GM12865 (cell line): ENCODE results near the gene LRP8.

Experiments used
- DNase-seq: peaks from one replicate; pipeline ENCODE4 v3.0.0; 2010; ENCODE audit warnings: low read depth
- H3K4me3 ChIP-seq: 2 replicates; pipeline ENCODE4 v1.5.1; 2011; ENCODE audit warnings: mild to moderate bottlenecking, low read depth, low read length, control low read depth
- TF ChIP-seq, protein P1 (sequence below): IDR thresholded peaks from 2 replicates; pipeline ENCODE4 v1.5.1; 2011; ENCODE audit warnings: low read length, control low read depth, low read depth, inconsistent platforms; ENCODE audit not compliant: insufficient read depth; ENCODE audit errors: missing control alignments

Gene LRP8

DNA sequence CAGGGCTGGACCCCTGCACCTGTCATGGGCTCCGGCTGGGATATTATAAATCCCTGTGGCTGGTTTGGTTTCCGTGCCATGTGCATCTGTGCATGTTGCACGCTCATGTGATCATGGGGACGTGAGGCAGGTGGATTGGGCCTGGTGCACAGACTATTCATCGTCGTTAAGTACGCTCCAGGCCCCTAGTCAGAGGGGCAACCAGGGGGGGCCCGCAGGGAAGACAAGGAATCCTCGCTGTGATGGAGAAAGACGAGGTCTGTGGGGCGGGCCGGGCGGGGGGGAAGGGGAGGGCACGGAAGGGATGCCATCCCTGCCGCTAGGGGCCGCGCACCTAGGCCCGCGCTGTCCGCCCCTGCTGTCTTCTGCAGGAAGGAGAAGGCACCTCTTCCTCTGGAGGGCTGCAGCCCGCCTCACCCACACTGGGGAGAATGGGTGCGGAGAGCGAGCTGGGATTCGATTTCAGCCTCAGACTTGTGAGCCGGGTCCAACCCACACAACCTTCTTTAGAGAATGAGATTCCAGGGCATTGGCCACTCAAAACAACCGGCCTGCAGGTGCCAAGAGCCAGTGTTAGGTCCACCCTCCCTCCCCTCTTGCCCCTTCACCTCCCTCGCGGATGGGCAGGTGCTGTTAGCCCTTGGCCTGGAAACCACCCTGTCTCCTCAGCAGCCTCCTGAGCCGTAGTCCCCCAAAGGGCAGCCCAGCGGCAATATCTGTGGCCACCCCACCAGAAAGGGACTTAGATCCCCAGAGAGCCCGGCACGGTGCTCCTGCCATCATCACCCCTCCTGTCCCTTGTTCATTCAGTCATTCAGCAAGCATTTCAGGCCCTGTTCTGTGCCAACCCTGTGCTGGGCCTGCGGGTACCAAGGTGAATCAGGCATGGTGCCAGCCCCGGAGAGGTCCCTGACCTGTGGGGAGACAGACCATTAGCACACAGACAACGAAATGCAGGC is 950 bp upstream of the LRP8 start:
- peak; percentile 75 for DNase-seq
- H3K4me3 ChIP-seq: peak overlapping the region; percentile 84
- TF ChIP-seq, protein P1, sequence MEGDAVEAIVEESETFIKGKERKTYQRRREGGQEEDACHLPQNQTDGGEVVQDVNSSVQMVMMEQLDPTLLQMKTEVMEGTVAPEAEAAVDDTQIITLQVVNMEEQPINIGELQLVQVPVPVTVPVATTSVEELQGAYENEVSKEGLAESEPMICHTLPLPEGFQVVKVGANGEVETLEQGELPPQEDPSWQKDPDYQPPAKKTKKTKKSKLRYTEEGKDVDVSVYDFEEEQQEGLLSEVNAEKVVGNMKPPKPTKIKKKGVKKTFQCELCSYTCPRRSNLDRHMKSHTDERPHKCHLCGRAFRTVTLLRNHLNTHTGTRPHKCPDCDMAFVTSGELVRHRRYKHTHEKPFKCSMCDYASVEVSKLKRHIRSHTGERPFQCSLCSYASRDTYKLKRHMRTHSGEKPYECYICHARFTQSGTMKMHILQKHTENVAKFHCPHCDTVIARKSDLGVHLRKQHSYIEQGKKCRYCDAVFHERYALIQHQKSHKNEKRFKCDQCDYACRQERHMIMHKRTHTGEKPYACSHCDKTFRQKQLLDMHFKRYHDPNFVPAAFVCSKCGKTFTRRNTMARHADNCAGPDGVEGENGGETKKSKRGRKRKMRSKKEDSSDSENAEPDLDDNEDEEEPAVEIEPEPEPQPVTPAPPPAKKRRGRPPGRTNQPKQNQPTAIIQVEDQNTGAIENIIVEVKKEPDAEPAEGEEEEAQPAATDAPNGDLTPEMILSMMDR: peak; percentile 60

DNA sequence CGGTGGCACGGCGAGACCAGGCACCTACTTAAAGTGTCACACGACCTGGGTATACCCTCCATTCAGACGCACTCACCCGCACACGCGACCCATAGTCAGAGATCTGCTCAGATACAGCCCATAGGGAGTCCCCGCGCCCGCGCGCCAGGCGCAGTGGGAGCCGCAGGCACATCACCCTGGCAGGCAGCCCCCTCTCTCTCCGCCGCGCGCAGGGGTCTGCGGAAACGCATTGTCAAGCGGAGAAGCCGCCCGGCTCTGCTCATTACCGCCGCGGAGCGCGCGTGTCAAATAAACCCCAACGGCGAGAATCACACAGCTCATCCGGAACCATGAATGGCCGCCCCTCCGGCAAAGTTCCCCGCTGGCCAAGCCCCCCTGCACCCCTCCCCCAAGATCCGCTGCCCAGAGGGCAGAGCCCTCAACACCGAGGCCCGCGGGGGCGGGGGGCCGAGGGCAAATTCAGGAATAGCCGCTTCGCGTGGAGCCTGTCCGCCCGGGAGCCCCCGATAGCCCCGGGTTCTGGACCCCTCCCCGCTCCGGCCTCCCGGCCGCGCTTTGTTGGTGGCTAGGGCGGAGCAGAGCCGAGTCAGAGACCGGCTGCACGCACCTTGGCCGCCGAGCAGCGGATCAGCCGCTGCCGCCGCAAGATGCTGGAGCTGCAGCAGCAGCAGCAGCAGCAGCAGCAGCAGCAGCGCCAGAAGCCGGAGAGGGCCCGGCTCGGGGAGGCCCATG is 522 bp downstream of the LRP8 start:
- peak overlapping the region; percentile 92 for H3K4me3 ChIP-seq
- TF ChIP-seq, protein P1: no peak
- peak; percentile 57 for DNase-seq

DNA sequence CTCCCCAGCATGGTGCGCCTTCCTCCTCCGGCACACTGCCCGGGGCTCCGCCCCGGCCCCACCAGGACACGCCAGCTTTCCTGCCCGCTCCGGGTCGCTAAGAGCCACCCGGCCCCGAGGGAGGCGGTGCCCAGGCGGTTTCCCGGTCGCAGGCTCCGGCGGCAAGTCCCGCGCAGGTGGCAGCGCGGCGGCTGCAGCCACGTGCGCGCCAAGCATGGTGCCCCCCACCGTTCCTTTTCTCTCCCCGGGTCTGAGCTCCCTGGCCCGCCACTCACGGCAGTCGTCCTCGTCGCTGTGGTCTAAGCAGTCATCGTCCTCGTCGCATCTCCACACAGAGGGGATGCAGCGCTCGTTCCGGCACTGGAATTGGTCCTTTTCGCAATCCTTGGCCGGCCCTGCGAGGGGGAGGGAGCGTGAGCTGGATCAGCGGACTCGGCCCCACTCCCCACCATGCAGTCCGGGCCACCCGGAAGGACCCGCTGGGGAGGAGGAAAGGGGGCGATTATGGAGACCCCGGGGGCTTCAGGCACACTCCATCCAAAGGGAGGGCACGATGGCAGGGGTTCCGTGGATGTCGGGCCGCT is 1.2 kb downstream of the LRP8 start:
- no peak for DNase-seq
- TF ChIP-seq, protein P1: no peak
- H3K4me3 ChIP-seq: peak overlapping the region; percentile 92

DNA sequence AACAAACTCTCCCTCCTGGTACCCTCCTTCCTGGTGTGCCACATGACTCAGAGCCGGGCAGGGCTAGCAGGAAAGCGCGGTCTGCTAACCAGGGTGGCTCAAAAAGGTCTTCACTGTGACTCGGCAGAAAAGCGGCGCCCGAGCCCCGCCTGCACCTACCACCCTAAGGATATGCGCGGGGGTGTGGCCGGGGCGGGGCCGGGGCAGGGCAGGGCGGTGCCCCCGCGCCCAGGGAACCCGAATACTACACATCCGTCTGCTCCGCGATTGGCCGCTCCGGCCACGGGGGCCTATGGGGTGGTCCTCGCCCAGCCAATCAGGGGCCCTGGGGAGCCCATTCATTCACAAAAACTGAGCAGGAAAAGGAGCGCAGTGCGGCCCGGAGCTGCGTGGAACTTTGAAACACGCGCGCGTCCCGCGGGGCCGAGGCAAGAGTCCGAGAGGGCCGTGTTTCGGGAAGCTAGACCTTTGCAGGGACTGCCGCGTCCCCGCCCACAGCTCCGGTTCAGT is 1.7 kb downstream of the LRP8 start:
- peak; percentile 96 for DNase-seq

DNA sequence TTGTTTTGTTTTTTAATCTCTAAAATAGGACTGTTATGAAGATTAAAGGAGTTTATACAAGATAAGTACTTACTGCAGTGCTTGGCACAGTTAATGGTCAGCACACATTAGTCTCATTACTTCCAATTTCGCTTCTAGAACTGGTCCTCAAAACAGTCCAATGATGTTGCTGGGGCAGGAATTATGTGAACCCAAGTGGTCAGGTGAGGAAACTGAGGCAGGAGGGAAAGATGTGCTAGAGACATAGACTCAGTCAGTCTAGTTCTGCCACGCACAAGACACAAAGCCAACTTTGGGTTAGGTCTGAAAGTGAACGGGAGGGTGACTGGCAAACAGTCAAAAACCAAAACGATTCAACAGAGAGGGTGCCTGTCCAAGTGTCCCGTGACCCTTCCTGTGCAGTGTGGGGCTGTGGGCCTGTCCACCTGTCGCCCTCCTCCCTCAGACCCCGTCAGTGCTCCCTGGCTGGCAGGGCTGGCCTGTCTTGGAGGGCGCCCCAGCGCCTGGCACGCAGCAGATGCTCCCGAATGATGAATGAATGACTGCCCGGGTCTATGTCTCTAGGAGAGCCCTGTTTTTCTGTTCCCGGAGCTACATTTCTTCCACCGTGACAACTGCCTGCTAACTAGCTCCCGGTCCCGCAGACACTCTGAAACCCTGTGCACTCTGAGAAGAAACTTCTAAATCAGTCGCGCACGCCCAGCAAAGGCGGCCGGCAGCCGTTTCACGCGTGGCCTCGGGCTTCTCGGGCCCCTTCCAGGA is 2.4 kb downstream of the LRP8 start:
- peak overlapping the region; percentile 92 for H3K4me3 ChIP-seq
- TF ChIP-seq, protein P1: no peak
- DNase-seq: no peak

More for the DNA sequence above, 1.7 kb downstream of the LRP8 start:
- peak overlapping the region; percentile 92 for H3K4me3 ChIP-seq
- TF ChIP-seq, protein P1: no peak

DNA sequence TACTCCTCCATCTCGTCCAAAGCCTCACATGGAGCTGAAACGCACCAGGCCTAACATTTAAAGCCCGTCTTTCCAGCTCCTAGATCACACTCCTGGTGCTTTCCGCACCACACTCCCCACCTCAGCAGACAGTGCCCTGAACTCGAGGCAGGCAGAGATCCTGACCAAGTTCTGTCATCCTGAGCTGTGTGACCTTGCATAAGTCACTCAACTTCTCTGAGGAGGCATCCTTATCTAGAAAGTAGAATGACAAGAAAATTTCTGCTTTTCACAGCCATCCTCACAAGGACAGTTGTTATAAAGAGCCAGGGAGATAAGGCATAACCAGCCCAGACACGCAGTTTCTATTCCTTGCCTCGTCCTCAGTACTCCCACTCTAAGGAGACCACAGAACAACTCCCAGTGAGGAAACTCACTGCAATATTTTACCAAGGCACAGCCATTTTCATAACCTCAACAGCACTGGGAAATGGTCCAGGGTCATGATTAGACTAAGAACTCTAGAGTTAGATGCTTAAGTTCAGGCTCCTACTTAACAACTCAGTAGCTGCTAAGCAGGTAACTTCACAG is 3.1 kb downstream of the LRP8 start:
- TF ChIP-seq, protein P1: no peak
- H3K4me3 ChIP-seq: no peak overlapping the region
- no peak for DNase-seq
